Measurements from ENCODE around the gene GPC1.

DNA sequence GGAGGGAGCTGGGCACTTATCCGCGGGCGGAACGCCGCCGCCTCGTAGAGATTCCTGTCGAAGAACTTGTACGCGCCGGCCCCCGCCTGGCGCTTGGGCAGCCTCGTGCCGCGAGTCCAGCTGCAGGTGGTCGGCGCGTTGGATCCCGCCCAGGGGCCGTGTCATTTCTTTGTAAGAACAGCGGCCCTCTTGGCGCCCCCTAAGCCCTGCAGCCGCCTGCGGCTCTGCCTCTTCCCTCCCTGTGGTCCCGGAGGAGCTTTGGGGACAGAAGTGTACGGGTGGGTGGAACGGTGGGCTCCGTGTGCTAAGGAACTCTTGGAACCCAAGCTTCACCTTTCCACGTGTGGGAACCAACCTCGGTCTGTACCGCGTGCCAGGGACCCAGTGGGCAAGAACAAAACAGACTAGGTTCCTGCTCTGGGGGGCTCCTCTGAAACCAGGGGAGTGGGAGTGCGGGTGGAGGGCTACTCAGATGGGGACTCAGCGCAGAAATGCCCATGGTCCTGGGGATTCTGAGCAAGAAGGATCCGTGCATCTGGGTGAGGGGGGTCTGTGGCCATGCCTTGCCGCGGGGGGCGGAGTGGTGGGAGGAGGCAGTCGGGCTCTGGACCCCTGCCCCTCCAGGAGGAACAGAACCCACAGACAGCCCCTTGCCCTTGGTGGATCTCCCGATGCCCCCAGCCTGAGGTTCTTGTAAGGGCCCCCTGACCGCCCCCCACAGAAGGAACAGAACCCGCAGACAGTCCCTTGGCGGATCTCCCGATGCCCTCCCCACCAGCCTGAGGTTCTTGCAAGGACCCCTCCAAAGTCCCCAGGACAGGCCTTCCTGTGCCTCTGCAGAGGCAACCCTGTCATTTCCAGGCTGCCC, 1.5 kb downstream of the GPC1 start:
- TF ChIP-seq CTCF (IDR thresholded peaks at IDR 0.05) (no peak), POLR2A (IDR thresholded peaks at IDR 0.05) (no peak)

All from uterus (tissue), 2 donors.